ENCODE measurements around the gene LGALS4.
"Not testable (repeated sequence)": the region's sequence is repeated elsewhere in the genome, so short reads cannot be mapped to it uniquely, and the experiment has no call there.

Gene LGALS4

DNA sequence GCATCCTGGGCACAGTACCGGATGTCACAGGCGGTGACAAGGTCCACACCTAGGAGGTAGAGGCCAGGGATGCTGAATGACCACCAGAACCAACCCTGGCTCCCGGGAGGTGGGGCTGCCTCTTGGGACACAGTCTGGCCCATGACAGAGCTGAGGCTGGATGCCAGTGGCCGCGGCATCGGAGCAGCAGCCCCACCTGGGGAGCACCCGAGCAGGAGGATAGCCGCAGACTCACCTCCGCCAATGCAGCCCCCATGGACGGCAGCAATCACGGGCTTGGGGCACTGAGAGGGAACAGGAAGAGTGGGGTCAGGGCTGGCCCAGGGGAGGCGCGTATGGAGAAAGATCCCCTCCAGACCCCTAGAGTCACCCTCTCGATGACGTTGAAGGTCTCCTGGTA is 4.3 kb upstream of the LGALS4 start:
- no peak for DNase-seq

- DNase-seq, result no peak
These were observed 3.5 kb upstream of the LGALS4 start for GRCh38 chr19:38816131-38816750.

DNA sequence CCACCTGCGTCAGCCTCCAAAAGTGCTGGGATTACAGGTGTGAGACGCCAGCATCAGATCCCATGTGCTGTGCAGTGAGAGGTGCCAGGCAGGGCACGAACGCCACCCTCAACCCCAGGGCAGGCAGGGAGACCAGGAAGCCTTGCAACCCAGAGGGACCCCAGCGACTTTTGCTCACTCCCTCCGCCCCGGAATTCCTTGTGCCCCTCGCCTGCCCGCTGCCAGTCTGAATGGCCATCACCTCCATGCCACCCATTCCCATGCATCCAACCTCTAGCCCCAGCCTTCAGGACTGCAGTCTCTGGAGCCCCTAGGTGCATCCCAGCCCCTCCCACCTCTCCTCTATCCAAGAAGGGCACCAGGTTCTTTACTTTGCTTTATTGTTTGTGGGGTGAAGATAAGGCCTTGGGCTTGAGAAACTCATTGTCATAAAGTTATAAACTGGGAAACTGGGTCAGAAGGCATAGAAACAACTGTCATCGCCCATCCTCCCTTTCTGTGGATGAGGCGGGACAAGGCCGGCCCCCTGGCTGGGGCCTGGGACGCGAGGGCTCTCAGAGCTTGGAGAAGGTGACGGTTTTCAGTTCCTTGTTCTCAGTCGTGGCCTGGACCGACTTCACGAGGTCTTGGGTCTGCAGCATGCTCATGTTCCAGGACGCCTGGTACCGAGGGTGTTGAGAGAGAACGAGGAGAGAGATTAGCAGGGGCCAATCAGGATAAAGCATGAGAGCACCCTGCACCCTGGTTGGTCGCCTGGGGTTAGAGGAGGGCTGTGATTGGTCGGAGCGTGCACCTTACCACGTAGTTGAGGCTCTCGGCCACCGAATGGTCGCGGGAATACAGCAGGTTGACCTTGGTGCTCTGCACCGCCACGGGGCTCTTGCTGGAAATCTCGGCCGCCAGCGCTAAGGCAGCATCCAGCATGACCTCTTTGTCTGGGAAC is 2.6 kb upstream of the LGALS4 start:
- no peak for DNase-seq

DNA sequence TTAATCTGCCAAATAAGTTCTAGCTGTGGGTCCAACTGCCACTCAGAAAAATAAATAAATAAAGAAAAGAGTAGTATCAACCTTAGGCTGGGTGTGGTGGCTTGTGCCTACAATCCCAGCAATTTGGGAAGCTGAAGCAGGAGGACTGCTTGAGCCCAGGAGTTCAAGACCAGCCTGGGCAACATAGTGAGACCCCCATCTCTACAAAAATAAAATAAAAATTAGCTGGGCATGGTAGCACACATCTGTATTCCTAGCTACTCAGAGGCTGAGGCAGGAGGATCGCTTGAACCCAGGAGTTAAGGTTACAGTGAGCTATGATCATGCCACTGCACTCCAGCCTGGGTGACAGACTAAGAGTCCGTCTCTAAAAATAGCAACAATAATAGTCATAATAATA is 1.2 kb upstream of the LGALS4 start:
- not testable (repeated sequence) for DNase-seq

GRCh38 chr19:38813323-38813722 is 578 bp upstream of the LGALS4 start:
- DNase-seq, result no peak

DNA sequence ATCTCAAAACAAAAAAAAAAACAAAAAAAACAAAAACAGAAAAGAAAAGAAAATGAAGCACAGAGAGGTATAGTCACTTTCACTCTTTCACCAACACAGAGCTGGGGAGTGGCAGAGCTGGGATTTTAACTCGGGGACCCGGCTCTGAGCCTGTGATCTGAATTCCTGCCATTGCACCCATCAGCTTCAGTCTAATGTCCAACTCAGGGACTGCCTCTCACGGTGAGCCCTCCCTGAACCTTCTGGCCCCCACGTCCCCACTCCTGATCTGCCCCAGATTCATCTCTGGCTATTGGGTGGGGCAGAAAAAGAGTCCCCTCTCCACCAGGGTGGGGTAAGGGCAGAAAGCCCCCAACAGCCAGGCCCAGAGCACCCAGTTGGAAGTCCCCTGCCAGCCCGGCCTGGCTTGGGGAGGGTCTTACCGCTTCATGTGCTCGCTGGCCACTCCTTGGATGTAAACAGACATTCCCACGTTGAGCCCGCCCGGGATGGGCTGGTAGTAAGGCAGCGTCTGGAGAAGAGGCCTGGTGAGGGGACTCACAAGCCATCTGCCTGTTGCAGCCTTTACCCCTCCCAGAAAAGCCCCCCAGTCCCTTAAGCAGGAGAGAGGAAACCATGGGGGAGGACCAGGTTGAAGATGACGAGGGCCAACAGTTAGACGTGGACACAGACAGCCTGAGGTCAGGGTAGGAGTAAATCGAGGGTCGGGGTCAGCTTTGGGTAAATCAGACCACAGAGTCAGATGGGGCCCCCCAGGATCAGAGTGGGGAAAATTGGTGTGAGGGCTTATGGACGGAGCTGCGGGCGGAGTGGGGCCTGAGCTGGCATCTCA is 520 bp downstream of the LGALS4 start:
- DNase-seq, result no peak

GRCh38 chr19:38809592-38810252 is 3.0 kb downstream of the LGALS4 start:
- no peak for DNase-seq

- no peak for DNase-seq
These were observed 4.0 kb downstream of the LGALS4 start for GRCh38 chr19:38808741-38809140.

DNA sequence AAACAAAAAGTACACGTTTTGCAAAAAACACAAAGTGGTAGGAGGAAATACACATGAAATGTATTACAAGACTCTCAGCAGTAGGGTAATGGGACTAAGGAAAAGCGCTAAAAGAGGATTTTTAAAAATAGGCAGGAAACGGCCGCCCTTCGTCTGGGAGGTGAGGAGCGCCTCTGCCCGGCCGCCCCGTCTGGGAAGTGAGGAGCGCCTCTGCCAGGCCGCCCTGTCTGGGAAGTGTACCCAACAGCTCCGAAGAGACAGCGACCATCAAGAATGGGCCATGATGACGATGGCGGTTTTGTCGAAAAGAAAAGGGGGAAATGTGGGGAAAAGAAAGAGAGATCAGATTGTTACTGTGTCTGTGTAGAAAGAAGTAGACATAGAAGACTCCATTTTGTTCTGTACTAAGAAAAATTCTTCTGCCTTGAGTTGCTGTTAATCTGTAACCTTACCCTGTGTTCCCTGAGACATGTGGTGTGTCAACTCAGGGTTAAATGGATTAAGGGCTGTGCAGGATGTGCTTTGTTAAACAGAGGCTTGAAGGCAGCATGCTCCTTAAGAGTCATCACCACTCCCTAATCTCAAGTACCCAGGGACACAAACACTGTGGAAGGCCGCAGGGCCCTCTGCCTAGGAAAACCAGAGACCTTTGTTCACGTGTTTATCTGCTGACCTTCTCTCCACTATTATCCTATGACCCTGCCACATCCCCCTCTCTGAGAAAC is 5.2 kb downstream of the LGALS4 start:
- DNase-seq, result not testable (repeated sequence)

DNA sequence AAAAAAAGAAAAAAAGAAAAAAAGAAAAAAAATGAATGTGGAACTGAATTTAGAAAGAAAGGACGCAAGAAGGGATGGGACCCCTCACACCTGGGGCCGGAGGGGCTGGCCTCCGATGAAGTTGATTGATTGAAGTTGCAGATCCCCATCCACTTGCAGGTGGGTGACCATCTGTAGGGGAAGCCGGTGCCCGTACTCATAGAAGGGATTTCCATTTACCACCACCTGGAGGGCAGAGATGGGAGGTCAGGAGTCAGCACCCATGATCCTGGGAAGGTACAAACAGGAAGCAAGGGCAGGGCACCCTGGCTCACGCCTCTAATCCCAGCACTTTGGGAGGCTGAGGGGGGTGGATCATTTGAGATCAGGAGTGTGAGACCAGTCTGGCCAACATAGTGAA is 6.4 kb downstream of the LGALS4 start:
- DNase-seq, result no peak

GRCh38 chr19:38805180-38805579 is 7.6 kb downstream of the LGALS4 start:
- DNase-seq, result no peak

- DNase-seq, result no peak
These were observed 9.2 kb downstream of the LGALS4 start for GRCh38 chr19:38803543-38803942.

DNA sequence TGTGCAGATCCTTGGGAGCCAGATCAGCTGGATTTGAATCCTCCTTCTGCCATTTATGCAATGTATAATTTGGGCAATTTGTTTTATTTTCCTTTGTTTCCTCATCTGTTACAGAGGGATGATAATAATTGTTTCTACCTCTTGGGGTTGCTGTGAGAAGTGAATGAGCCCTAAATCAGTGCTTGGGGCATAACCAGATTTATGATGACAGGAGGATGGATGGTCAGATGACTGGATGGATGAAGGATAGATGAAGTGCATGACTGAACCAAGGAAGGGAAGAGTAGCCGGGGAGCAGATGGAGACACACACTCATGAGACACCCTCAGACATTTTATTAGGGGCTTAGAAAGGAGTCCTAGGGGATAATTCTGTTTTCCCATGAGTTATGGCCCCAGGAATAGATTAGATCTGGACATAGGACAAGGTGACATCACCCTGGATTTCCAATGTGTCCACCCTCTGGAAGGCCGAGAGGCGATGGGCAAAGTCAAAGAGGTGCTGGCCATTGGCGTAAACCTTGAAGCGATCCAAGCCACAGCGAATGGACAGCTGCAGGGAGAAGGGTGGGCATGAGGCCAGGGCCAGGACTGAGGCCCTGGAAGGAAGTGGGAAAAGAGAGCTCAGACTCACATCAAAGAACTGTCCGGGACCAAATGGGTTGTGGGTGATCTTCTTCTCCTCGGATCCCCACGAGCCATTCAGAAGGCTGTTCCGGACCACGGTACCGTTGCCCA is 11.2 kb downstream of the LGALS4 start:
- no peak for DNase-seq

DNA sequence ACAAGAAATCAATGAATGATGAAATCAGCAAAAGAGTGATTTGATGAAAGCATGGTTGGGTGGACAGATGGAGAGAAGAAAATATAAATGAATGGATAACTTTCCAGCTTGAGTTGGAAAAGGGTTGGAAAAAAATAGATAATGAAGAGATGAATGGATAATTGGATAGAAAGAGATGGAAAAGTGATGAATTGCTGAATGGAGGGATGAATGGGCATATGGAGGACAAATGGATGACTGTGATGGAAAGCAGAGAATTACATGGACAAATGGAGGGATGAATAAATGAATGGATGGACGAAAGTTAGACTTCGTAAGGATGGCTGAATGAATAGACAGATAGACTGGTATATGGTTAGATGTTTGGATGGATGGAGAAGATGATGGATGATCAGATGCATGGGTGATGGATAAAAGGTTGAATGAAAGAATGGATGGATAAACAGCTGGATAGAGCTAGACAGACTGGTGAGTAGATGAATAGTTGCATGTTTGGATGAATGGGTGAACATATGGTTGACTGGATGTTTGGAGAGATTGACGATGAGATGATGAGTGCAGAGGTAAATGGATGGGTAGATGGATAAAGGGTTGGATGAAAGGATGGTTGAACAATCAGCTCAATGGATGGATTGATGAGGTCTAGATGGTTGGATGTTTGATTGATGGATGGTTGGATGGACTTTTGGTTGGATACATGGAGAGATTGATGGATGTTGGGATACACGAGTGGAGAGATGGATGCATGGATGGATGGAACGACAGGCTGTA is 12.0 kb downstream of the LGALS4 start:
- DNase-seq, result no peak

DNA sequence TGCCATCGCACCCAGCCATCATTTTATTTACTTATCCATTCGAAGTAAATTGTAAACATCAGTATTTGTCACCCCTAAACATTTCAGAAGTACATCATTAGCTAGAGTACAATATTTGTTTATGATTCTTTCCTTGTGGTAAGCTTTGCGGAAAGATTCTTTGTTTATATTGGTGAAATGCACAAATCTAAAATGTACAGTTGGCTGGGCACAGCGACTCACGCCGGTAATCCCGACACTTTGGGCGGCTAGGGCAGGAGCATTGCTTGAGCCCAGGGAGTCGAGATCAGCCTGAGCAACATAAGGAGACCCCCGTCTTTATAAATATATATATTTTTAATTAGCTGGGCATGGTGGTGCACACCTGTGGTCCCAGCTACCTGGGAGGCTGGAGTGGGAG is 13.6 kb downstream of the LGALS4 start:
- DNase-seq, result no peak

- not testable (repeated sequence) for DNase-seq
These were observed 15.0 kb downstream of the LGALS4 start for GRCh38 chr19:38797781-38798180.

DNA sequence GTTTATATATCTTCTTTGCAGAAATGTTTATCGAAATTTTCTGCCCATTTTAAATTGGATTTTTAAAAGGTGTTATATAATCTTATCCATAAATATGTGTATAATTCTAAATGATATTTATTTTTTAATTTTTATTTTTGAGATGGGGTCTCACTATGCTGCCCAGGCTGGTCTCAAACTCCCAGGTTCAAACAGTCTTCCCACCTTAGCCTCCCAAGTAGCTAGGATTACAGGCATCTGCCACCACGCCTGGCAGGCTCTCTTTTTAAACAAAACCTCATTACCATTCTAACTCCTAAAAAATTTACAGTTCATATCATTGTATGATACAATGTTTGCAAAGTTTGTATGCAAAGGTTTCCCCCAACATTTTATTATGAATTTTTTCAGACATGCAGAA is 16.6 kb downstream of the LGALS4 start:
- DNase-seq, result no peak

- DNase-seq, result no peak
These were observed 17.2 kb downstream of the LGALS4 start for GRCh38 chr19:38795549-38795948.

GRCh38 chr19:38793671-38794070 is 19.1 kb downstream of the LGALS4 start:
- DNase-seq, result no peak

GRCh38 chr19:38793177-38793576 is 19.6 kb downstream of the LGALS4 start:
- DNase-seq, result no peak
